T-helper 2 cell treated with Interferon-gamma antibody and Interleukin-4, amounts not matched to agents 100 ng/mL and 5 ng/mL, for 36 hours (primary cell): ENCODE measurements around the gene TRA2A. TPM values are rescaled to one million over a fixed set of nuclear protein-coding genes. Genes with fewer than 3 reads are reported as not detected.
"Not testable (repeated sequence)": the region's sequence is repeated elsewhere in the genome, so short reads cannot be mapped to it uniquely, and the experiment has no call there.

Experiments used
- intact Hi-C: fragments of 100-400 bp; cut with micrococcal nuclease; formaldehyde crosslinking; loops from one replicate; pipeline ENCODE4 v1.15.1; 2023
- total RNA-seq: library from RNA; stranded (reverse); gene quantifications from 2 replicates; pipeline ENCODE4 v1.2.3, GENCODE V29; 2022

TRA2A gene
- total RNA-seq, 1 donor from 2014 or later = 125 TPM

- intact Hi-C loops = loop anchor here (10.0 kb wide), 1 partner anchor 506 kb away; the partner anchor contains the start of gene HYCC1
Observed at GRCh38 chr7:23520582-23520981, 11.2 kb downstream of the TRA2A start.

GRCh38 chr7:23514755-23515154 is 17.0 kb downstream of the TRA2A start:
- intact Hi-C loops = loop anchor here (2.0 kb wide), 1 partner anchor 16 kb away; the partner anchor contains the start of gene TRA2A

- intact Hi-C loops = loop anchor here (2.0 kb wide), 1 partner anchor 17 kb away; the partner anchor contains the start of gene TRA2A
Observed at GRCh38 chr7:23513746-23514145, 18.0 kb downstream of the TRA2A start.

GRCh38 chr7:23494009-23494408 is 37.8 kb downstream of the TRA2A start:
- intact Hi-C loops = no loop called here

- intact Hi-C loops = loop anchor here (2.0 kb wide), 2 partner anchors 17 to 39 kb away; partner anchors contain the start of gene TRA2A
Observed at GRCh38 chr7:23491502-23491901, 40.3 kb downstream of the TRA2A start.

- intact Hi-C loops = loop anchor here (2.0 kb wide), 2 partner anchors 16 to 40 kb away; partner anchors contain the start of gene TRA2A
Observed at GRCh38 chr7:23490357-23491135, 41.2 kb downstream of the TRA2A start.

GRCh38 chr7:23488714-23489113 is 43.1 kb downstream of the TRA2A start:
- intact Hi-C loops = not testable (repeated sequence)

- intact Hi-C loops = no loop called here
Observed at GRCh38 chr7:23487670-23488069, 44.1 kb downstream of the TRA2A start.

GRCh38 chr7:23486002-23486773 is 45.6 kb downstream of the TRA2A start:
- intact Hi-C loops = no loop called here

GRCh38 chr7:23482686-23483085 is 49.1 kb downstream of the TRA2A start:
- intact Hi-C loops = no loop called here

- intact Hi-C loops = loop anchor here (10.0 kb wide), 3 partner anchors 117 to 783 kb away; partner anchors contain the start of genes CCDC126 and TOMM7
Observed at GRCh38 chr7:23477962-23478866, 53.6 kb downstream of the TRA2A start.

- intact Hi-C loops = loop anchor here (10.0 kb wide), 3 partner anchors 118 to 782 kb away; partner anchors contain the start of genes CCDC126 and TOMM7
Observed at GRCh38 chr7:23477157-23477499, 54.7 kb downstream of the TRA2A start.

- intact Hi-C loops = loop anchor here (10.0 kb wide), 3 partner anchors 118 to 782 kb away; partner anchors contain the start of genes CCDC126 and TOMM7
Observed at GRCh38 chr7:23476286-23477156, 55.3 kb downstream of the TRA2A start.

GRCh38 chr7:23475576-23475839 is 56.3 kb downstream of the TRA2A start:
- intact Hi-C loops = loop anchor here (2.0 to 10.0 kb wide), 5 partner anchors 15 to 1649 kb away; partner anchors contain the start of genes CCDC126, CYCS and TOMM7

- intact Hi-C loops = loop anchor here (1.0 to 10.0 kb wide), 9 partner anchors 16 to 1650 kb away; partner anchors contain the start of genes CCDC126, CYCS, HYCC1 and KLHL7
Observed at GRCh38 chr7:23474829-23475575, 56.8 kb downstream of the TRA2A start.

GRCh38 chr7:23474094-23474828 is 57.5 kb downstream of the TRA2A start:
- intact Hi-C loops = loop anchor here (1.0 to 10.0 kb wide), 9 partner anchors 17 to 1651 kb away; partner anchors contain the start of genes CCDC126, CYCS, HYCC1 and KLHL7

- intact Hi-C loops = loop anchor here (1.0 to 10.0 kb wide), 9 partner anchors 17 to 1651 kb away; partner anchors contain the start of genes CCDC126, CYCS, HYCC1 and KLHL7
Observed at GRCh38 chr7:23473844-23474093, 58.0 kb downstream of the TRA2A start.
